Measurements from ENCODE around the gene NOX3. TPM values are rescaled to one million over a fixed set of nuclear protein-coding genes. Genes with fewer than 3 reads are reported as not detected.

NOX3 gene
- polyA plus RNA-seq, 1 donor from 2014 or later: 0.11 TPM

- no peak overlapping the region for H3K4me3 ChIP-seq (ENCODE audit: low read length)
- H3F3A ChIP-seq (ENCODE audit: insufficient read depth, low read length, poor library complexity, severe bottlenecking): no peaks in the 10 kb centered on the region
- H3K27ac ChIP-seq (ENCODE audit: low read length): no peak overlapping the region
- peaks cover 2% of the 10 kb centered on the region for H3K9me3 ChIP-seq (ENCODE audit: low read length)
- TF ChIP-seq MXI1 (conservative IDR thresholded peaks at IDR 0.05; ENCODE audit: poor library complexity, severe bottlenecking): no peak
- H3K36me3 ChIP-seq (ENCODE audit: insufficient read depth, low read length): no peaks in the 10 kb centered on the region
- H3K79me2 ChIP-seq (replicated peaks; ENCODE audit: insufficient read depth, low read length): no peaks in the 10 kb centered on the region
- no peak overlapping the region for H3K4me2 ChIP-seq (ENCODE audit: low read length)
- H2AFZ ChIP-seq (ENCODE audit: low read depth, low read length): no peak overlapping the region
- H3K9me2 ChIP-seq (ENCODE audit: insufficient read depth, low read length): no peaks in the 10 kb centered on the region
- H3K27me3 ChIP-seq (ENCODE audit: insufficient read depth, low read depth, low read length): no peaks in the 10 kb centered on the region
- no peak overlapping the region for H3K9ac ChIP-seq (ENCODE audit: low read length)
- H4K20me1 ChIP-seq (ENCODE audit: insufficient read depth): no peaks in the 10 kb centered on the region
Observed at GRCh38 chr6:155347800-155348199, 107.8 kb downstream of the NOX3 start.

GRCh38 chr6:155346957-155347356 is 108.7 kb downstream of the NOX3 start:
- Histone ChIP-seq H4K20me1 (ENCODE audit: insufficient read depth) (no peaks in the 10 kb centered on the region), H2AFZ (ENCODE audit: low read depth, low read length) (no peak overlapping the region), H3K9ac (ENCODE audit: low read length) (no peak overlapping the region), H3K36me3 (ENCODE audit: insufficient read depth, low read length) (no peaks in the 10 kb centered on the region), H3F3A (ENCODE audit: insufficient read depth, low read length, poor library complexity, severe bottlenecking) (no peaks in the 10 kb centered on the region), H3K9me2 (ENCODE audit: insufficient read depth, low read length) (no peaks in the 10 kb centered on the region), H3K9me3 (ENCODE audit: low read length) (peaks cover 2% of the 10 kb centered on the region), H3K4me2 (ENCODE audit: low read length) (no peak overlapping the region), H3K27me3 (ENCODE audit: insufficient read depth, low read depth, low read length) (no peaks in the 10 kb centered on the region), H3K27ac (ENCODE audit: low read length) (no peak overlapping the region), H3K79me2 (replicated peaks; ENCODE audit: insufficient read depth, low read length) (no peaks in the 10 kb centered on the region), H3K4me3 (ENCODE audit: low read length) (no peak overlapping the region)
- TF ChIP-seq RAD21 (conservative IDR thresholded peaks at IDR 0.05): no peak
- TF ChIP-seq EP300 (conservative IDR thresholded peaks at IDR 0.05; ENCODE audit: poor library complexity, severe bottlenecking): no peak
- TF ChIP-seq CTCF (IDR thresholded peaks at IDR 0.05; ENCODE audit: poor library complexity, severe bottlenecking): no peak
- TF ChIP-seq POLR2AphosphoS5 (IDR thresholded peaks at IDR 0.05): no peak
- no peak for TF ChIP-seq TAF1 (IDR thresholded peaks at IDR 0.05; ENCODE audit: low read depth)
- no peak for TF ChIP-seq SMC3 (conservative IDR thresholded peaks at IDR 0.05; ENCODE audit: poor library complexity)

Other genes starting within 250 kb of the NOX3 start
- gene CLDN20, start 191.8 kb downstream of the NOX3 start, polyA plus RNA-seq: 1.2 TPM in 1 of 2 replicates, not detected in the other
- 13.0 and 15.5 TPM in 2 replicates for gene TFB1M, start 141.4 kb downstream of the NOX3 start, polyA plus RNA-seq

Measured in neural cell (in vitro differentiated cells).